GM21528 (cell line): ENCODE data around the gene ARGFX.
"Not testable (repeated sequence)": the region's sequence is repeated elsewhere in the genome, so short reads cannot be mapped to it uniquely, and the experiment has no call there.

Source experiments
- ATAC-seq: cut with Tn5 transposase; IDR thresholded peaks from one replicate; pipeline ENCODE4 v1.9.1; 2021; ENCODE audit warnings: mild to moderate bottlenecking, moderate library complexity; ENCODE audit not compliant: unreplicated experiment, low FRiP score

ARGFX gene

DNA sequence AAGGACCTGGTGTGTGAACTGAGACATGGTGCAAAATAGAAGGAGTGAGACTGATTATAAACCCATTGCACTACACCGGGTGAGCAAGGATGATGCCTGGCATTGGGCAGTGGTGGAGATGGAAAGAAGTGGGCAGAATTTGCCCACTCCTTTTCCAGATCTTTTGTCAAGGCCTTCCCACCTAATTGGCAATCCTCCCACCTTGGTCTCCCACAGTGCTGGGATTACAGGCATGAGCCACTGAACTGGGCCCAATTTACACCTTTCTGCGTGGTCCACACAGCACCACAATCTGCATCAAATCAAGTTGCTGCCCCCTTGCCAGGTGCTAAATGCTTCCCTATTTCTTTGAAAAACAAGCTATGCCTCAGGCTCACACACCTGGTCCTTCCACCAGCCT lies 30.8 kb downstream of the ARGFX start:
- no peak for ATAC-seq

DNA sequence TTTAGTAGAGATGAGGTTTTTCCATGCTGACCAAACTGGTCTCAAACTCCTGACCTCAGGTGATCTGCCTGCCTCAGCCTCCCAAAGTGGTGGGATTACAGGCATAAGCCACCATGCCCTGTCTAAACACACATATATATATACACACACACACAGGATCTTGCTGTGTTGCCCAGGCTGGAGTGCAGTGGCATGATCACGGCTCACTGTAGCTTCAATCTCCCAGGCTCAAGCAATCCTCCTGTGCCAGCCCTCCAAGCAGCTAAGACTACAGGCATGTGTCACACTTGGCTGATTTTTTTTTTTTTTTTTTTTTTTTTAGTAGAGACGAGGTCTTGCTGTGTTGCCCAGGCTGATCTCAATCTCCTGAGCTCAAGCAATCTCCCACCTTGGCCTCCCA lies 32.2 kb downstream of the ARGFX start:
- ATAC-seq = not testable (repeated sequence)

DNA sequence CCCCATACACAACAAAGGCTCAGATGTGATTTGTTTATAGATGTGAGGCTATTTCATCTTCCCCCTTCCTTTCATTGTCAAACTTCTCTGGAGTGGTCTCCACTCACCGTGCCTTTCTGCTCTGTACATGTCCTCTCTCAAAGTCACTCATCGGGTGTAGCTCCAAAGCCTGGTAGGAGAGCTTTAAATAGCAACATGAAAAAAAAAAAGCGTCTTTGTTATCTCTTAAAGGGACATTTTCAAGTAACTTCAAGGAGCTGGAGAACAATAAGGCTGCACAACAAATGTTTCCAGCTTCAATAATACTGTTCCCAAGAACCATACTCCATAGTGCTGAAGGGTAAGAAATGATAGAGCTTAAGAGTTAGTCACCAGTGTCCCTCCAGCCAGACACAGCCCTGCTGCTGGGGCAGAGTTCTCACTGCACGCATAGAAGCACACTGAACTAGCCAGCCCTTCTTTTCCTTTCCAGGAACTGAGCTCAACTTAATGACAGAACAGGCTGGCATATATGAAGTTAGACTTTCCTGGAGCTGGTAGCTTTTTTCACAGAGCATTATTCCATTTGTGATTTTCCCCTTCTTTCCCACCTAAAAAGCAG lies 33.6 kb downstream of the ARGFX start:
- no peak for ATAC-seq

DNA sequence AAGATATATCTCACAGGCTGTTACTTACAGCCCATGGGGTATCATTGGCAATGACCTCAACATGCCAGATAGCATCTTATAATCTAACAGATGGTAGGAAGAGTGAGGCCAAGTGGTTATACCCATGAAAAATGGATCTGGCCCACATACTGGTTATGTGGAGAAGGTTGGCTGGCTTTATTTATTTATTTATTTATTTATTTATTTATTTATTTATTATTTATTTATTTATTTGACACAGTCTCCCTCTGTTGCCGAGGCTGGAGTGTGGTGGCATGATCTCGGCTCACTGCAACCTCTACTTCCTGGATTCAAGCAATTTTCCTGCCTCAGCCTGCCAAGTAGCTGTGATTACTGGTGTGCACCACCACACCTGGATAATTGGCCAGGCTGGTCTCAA lies 37.0 kb downstream of the ARGFX start:
- no peak for ATAC-seq

DNA sequence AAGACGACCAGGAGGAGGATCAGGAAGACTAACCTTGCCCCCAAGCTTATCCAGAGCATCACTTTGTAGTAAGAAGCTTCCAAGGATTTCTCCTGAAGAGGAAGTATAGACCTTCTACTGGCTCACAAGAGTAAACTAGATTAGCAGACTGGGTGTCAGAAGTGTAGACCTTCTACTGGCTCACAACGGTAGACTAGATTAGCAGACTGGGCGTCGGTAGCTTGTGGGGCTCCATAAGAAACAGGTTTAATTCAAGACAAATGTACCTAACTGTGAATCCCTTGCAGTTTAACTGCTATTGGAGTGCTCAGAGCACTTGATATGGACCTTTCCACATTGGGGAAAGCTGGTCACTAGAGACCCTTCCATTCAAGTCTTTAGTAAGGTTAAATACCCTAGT lies 38.4 kb downstream of the ARGFX start:
- no peak for ATAC-seq
